Vagina (tissue), 2 donors: ENCODE measurements around the gene ZNF613.

Experiments used
- CTCF ChIP-seq, 3 experiments: fragments of 450-650 bp in 2 of 3; fragments of 200-600 bp in 1 of 3; sonication (generic) in 1 of 3; IDR thresholded peaks; one replicate each; pipeline ENCODE4 v1.5.1; 2017 to 2019; ENCODE audit warnings: antibody characterized with exemption in 3 of 3, mild to moderate bottlenecking in 2 of 3, moderate library complexity in 2 of 3
- POLR2A ChIP-seq, 2 donors: fragments of 450-650 bp; IDR thresholded peaks; one replicate each; pipeline ENCODE4 v1.6.1; 2017; ENCODE audit warnings: antibody characterized with exemption in 2 of 2, mild to moderate bottlenecking in 2 of 2, moderate library complexity in 2 of 2

GRCh38 chr19:51931921-51932320 lies 4.6 kb downstream of the ZNF613 start:
- TF ChIP-seq CTCF (IDR thresholded peaks at IDR 0.05) (no peak), POLR2A (IDR thresholded peaks at IDR 0.05) (no peak)
